ENCODE results near the gene TXNDC16.

GRCh38 chr14:52531481-52531880, 20.8 kb downstream of the TXNDC16 start:
- TF ChIP-seq POLR2AphosphoS5 (IDR thresholded peaks at IDR 0.05) = no peak
- TF ChIP-seq, protein P1, sequence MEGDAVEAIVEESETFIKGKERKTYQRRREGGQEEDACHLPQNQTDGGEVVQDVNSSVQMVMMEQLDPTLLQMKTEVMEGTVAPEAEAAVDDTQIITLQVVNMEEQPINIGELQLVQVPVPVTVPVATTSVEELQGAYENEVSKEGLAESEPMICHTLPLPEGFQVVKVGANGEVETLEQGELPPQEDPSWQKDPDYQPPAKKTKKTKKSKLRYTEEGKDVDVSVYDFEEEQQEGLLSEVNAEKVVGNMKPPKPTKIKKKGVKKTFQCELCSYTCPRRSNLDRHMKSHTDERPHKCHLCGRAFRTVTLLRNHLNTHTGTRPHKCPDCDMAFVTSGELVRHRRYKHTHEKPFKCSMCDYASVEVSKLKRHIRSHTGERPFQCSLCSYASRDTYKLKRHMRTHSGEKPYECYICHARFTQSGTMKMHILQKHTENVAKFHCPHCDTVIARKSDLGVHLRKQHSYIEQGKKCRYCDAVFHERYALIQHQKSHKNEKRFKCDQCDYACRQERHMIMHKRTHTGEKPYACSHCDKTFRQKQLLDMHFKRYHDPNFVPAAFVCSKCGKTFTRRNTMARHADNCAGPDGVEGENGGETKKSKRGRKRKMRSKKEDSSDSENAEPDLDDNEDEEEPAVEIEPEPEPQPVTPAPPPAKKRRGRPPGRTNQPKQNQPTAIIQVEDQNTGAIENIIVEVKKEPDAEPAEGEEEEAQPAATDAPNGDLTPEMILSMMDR (IDR thresholded peaks at IDR 0.05) = no peak
- no peak for TF ChIP-seq EP300 (IDR thresholded peaks at IDR 0.05)
- no peak for TF ChIP-seq POLR2A (IDR thresholded peaks at IDR 0.05)

Measured in stomach (tissue), 4 donors.